A673 (cell line): ENCODE results near the gene COMMD3. TPM values are rescaled to one million over a fixed set of nuclear protein-coding genes. Genes with fewer than 3 reads are reported as not detected.
"Not testable (repeated sequence)": the region's sequence is repeated elsewhere in the genome, so short reads cannot be mapped to it uniquely, and the experiment has no call there.

Experiments
- BruUV-seq: library from RNA; stranded (reverse); fragments of 400-500 nt; replicated peaks from 2 replicates; lab custom pipeline; 2021; lab: Mats Ljungman, UMichigan
- CTCF ChIA-PET: fragments of 300-600 bp; sonication (Branson Sonifier 250); formaldehyde crosslinking; loops from one replicate; lab custom pipeline; 2022; ENCODE audit warnings: antibody characterized with exemption; lab: Charles Lee
- POLR2A ChIA-PET: fragments of 300-600 bp; sonication (Branson Sonifier 250); formaldehyde crosslinking; loops from one replicate; lab custom pipeline; 2022; ENCODE audit warnings: antibody characterized with exemption; ENCODE audit not compliant: low non-redundant PET; lab: Charles Lee
- DNase-seq: peaks from one replicate; pipeline ENCODE4 v3.0.0-alpha.2; 2015; ENCODE audit warnings: low spot score
- H3K27ac ChIP-seq: fragments of 200-600 bp; sonication (generic); 2 replicates; pipeline ENCODE4 v1.5.1; 2016; ENCODE audit warnings: mixed run types, low read depth, mild to moderate bottlenecking, mixed read lengths, antibody characterized with exemption, low read length; ENCODE audit not compliant: poor library complexity, severe bottlenecking
- H3K27me3 ChIP-seq: fragments of 200-600 bp; sonication (generic); replicated peaks from 2 replicates; pipeline ENCODE4 v1.6.1; 2017; ENCODE audit warnings: mixed run types, low read depth, mild to moderate bottlenecking, mixed read lengths, antibody characterized with exemption, low read length; ENCODE audit not compliant: insufficient read depth, poor library complexity
- H3K36me3 ChIP-seq: fragments of 200-600 bp; sonication (generic); 2 replicates; pipeline ENCODE4 v1.6.1; 2016; ENCODE audit warnings: mixed run types, mild to moderate bottlenecking, mixed read lengths, antibody characterized with exemption, low read length; ENCODE audit not compliant: insufficient read depth, poor library complexity, severe bottlenecking
- H3K4me1 ChIP-seq: fragments of 200-600 bp; sonication (generic); 2 replicates; pipeline ENCODE4 v1.6.1; 2017; ENCODE audit warnings: mixed run types, mild to moderate bottlenecking, mixed read lengths, antibody characterized with exemption, low read length; ENCODE audit not compliant: insufficient read depth, poor library complexity, severe bottlenecking
- H3K4me3 ChIP-seq: fragments of 200-600 bp; sonication (generic); 2 replicates; pipeline ENCODE4 v1.5.1; 2016; ENCODE audit warnings: low read depth, mixed run types, mild to moderate bottlenecking, mixed read lengths, low read length; ENCODE audit not compliant: poor library complexity, severe bottlenecking
- H3K9me3 ChIP-seq: fragments of 200-600 bp; sonication (generic); 2 replicates; pipeline ENCODE4 v1.6.1; 2016; ENCODE audit warnings: mixed run types, low read depth, mild to moderate bottlenecking, mixed read lengths, antibody characterized with exemption, low read length; ENCODE audit not compliant: poor library complexity, severe bottlenecking
- EZH2 ChIP-seq: fragments of 200-600 bp; sonication (generic); IDR thresholded peaks from 2 replicates; pipeline ENCODE4 v1.6.1; 2017; ENCODE audit warnings: borderline replicate concordance, low read depth, mild to moderate bottlenecking, mixed read lengths, antibody characterized with exemption, low read length; ENCODE audit not compliant: poor library complexity, severe bottlenecking
- intact Hi-C: fragments of 100-400 bp; cut with micrococcal nuclease; formaldehyde crosslinking; loops from one replicate; pipeline ENCODE4 v1.10.0; 2022; ENCODE audit not compliant: unreplicated experiment
- total RNA-seq: library from RNA; stranded (reverse); gene quantifications from 2 replicates; pipeline ENCODE4 v1.2.3, GENCODE V29; 2021
- TF ChIP-seq, protein P1 (sequence below): fragments of 300-800, 200-600 bp; sonication (generic); conservative IDR thresholded peaks from 2 replicates; pipeline ENCODE4 v1.5.1; 2017; ENCODE audit warnings: low read depth, mild to moderate bottlenecking, antibody characterized with exemption, low read length, moderate library complexity, mixed read lengths

Gene COMMD3
- total RNA-seq, 1 experiment from 2014 or later: 72.6 TPM

- no peak overlapping the region for H3K27ac ChIP-seq
These were observed 6.8 kb upstream of the COMMD3 start for GRCh38 chr10:22309180-22310000.

GRCh38 chr10:22310012-22310411, 6.2 kb upstream of the COMMD3 start:
- POLR2A ChIA-PET, H3K36me3 ChIP-seq, BruUV-seq, H3K4me1 ChIP-seq, H3K27me3 ChIP-seq, DNase-seq, H3K4me3 ChIP-seq, intact Hi-C loops, H3K9me3 ChIP-seq, H3K27ac ChIP-seq, CTCF ChIA-PET: not testable (repeated sequence)

More at GRCh38 chr10:22309180-22310000, 6.8 kb upstream of the COMMD3 start:
- POLR2A ChIA-PET: no interaction called here
- CTCF ChIA-PET: no interaction called here
- no peak overlapping the region for H3K4me3 ChIP-seq
- no peak for DNase-seq
- intact Hi-C loops: no loop called here
- H3K9me3 ChIP-seq: no peaks in the 10 kb centered on the region
- no peaks in the 10 kb centered on the region for H3K4me1 ChIP-seq
- BruUV-seq: no TSS peak
- no peaks in the 10 kb centered on the region for H3K27me3 ChIP-seq
- no peaks in the 10 kb centered on the region for H3K36me3 ChIP-seq
- TF ChIP-seq EZH2: no peak
- TF ChIP-seq, protein P1, sequence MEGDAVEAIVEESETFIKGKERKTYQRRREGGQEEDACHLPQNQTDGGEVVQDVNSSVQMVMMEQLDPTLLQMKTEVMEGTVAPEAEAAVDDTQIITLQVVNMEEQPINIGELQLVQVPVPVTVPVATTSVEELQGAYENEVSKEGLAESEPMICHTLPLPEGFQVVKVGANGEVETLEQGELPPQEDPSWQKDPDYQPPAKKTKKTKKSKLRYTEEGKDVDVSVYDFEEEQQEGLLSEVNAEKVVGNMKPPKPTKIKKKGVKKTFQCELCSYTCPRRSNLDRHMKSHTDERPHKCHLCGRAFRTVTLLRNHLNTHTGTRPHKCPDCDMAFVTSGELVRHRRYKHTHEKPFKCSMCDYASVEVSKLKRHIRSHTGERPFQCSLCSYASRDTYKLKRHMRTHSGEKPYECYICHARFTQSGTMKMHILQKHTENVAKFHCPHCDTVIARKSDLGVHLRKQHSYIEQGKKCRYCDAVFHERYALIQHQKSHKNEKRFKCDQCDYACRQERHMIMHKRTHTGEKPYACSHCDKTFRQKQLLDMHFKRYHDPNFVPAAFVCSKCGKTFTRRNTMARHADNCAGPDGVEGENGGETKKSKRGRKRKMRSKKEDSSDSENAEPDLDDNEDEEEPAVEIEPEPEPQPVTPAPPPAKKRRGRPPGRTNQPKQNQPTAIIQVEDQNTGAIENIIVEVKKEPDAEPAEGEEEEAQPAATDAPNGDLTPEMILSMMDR: no peak

- Histone ChIP-seq H3K4me1 (peaks cover 8% of the 10 kb centered on the region), H3K27me3 (no peaks in the 10 kb centered on the region), H3K4me3 (no peak overlapping the region), H3K9me3 (no peaks in the 10 kb centered on the region), H3K36me3 (no peaks in the 10 kb centered on the region), H3K27ac (no peak overlapping the region)
- ChIA-PET CTCF (no interaction called here), POLR2A (no interaction called here)
- no peak for DNase-seq
- intact Hi-C loops: no loop called here
- TF ChIP-seq, protein P1: no peak
- TF ChIP-seq EZH2: no peak
- no TSS peak for BruUV-seq
These were observed 5.3 kb upstream of the COMMD3 start for GRCh38 chr10:22310928-22311327.
